Effector memory CD8-positive, alpha-beta T cell (primary cell): ENCODE data around the gene PPM1A.

Source experiments
- ATAC-seq: fragments of 150-1000 bp; cut with Tn5 transposase; replicated peaks from 2 replicates; pipeline ENCODE4 v1.10.0; 2021; ENCODE audit warnings: mild to moderate bottlenecking, moderate library complexity
- DNase-seq, 3 experiments: peaks; one replicate each; pipeline ENCODE4 v3.0.0; 2021
- H3K27ac Mint-ChIP-seq, 2 donors: one replicate each; pipeline ENCODE4 v1.8.0; 2022; ENCODE audit warnings: mild to moderate bottlenecking in 2 of 2, mixed read lengths in 2 of 2, moderate library complexity in 2 of 2
- H3K27me3 Mint-ChIP-seq, 2 donors: one replicate each; pipeline ENCODE4 v1.8.0; 2022; ENCODE audit warnings: mixed read lengths in 2 of 2
- H3K36me3 Mint-ChIP-seq: one replicate; pipeline ENCODE4 v1.8.0; 2022; ENCODE audit warnings: mild to moderate bottlenecking, moderate library complexity, mixed read lengths; ENCODE audit not compliant: insufficient read depth
- H3K4me1 Mint-ChIP-seq, 2 donors: one replicate each; pipeline ENCODE4 v1.8.0; 2022; ENCODE audit warnings: low read depth in 2 of 2, mixed read lengths in 2 of 2
- H3K4me3 Mint-ChIP-seq, 2 donors: one replicate each; pipeline ENCODE4 v1.8.0; 2022; ENCODE audit warnings: mild to moderate bottlenecking in 2 of 2, mixed read lengths in 2 of 2, moderate library complexity in 2 of 2
- H3K9me3 Mint-ChIP-seq, 2 donors: one replicate each; pipeline ENCODE4 v1.8.0; 2022; ENCODE audit warnings: mixed read lengths in 2 of 2

The PPM1A gene

DNA sequence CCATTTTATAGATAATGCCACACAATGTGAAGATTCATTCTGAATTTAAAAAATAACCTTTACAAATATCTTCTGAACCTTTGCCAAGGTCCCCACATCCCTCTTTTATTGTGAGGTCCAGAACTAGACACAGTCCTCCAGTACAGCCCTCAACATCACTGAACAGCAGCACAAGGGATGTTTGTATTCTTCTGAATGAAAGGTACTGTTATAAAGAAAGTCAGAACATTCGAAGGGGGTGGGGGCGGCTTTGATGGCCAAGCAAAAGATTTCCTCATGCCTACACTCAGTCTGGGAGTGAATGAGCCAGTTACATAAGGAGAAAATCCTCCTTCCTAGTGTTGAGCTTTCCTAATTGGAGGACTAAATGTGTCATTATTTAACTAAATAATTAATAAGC lies 77.3 kb downstream of the PPM1A start:
- Mint-ChIP-seq H3K9me3 (no peaks in the 10 kb centered on the region), H3K27ac (no peak overlapping the region), H3K4me1 (peaks cover 8 to 10% of the 10 kb centered on the region in 2 donors), H3K36me3 (peaks cover 6% of the 10 kb centered on the region), H3K27me3 (peaks cover 22 to 47% of the 10 kb centered on the region in 2 donors), H3K4me3 (no peak overlapping the region)
- DNase-seq (no peak), ATAC-seq (no peak)

DNA sequence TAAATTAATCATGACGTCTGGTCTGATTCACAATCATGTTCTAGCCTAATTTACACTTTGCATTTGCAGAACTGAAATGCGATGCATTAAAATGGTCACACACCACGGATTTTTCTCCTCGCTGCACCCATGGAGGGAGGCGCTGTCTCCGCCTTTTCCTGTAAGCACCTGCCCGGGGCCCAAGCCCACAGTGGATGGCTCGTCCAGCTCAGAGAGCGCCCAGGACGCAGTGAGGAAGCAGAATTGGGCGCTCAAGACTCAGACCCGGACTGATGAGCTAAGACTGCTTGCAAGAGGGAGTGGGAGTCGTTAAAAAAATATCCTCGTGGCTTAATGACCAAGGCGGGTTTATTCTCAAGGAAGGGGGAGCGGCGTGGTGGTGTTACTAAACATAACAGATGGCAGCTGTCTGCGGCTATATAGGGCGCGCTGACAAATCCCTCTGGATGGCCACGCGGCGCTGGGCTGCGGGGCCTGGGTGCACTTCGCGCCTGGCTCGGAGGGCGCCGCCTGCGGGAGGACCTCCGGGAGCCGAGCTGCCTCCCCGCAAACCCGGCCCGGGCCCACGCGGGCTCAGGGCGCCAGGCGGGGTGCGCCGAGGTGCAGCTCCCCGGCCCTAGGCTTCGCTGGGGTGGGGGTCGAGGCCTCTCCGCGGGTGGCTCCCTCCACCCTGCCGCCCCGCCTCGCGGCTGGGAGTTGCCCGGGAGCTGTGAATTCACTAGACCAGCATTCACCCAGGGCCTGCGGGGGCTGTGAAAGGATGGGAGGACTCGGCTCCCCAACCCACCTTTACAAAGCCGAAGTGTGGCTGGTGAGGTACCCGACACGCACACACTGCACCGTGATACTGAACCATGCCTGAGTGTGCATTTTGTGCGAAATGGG lies 78.7 kb downstream of the PPM1A start:
- Mint-ChIP-seq H3K4me3 (peak overlapping the region; percentile 70 to 88), H3K27me3 (peaks cover 26 to 47% of the 10 kb centered on the region in 2 donors), H3K36me3 (peaks cover 13% of the 10 kb centered on the region), H3K9me3 (no peaks in the 10 kb centered on the region), H3K27ac (no peak overlapping the region), H3K4me1 (peaks cover 15 to 16% of the 10 kb centered on the region in 2 donors)
- peak; percentile 24 for ATAC-seq
- peak in 1 of 3 experiments; percentile 8 for DNase-seq

- Mint-ChIP-seq H3K27me3 (peaks cover 35 to 50% of the 10 kb centered on the region in 2 donors), H3K4me3 (peak overlapping the region in 1 of 2 donors; percentile 30), H3K4me1 (peaks cover 15 to 16% of the 10 kb centered on the region in 2 donors), H3K9me3 (no peaks in the 10 kb centered on the region), H3K27ac (no peak overlapping the region), H3K36me3 (peaks cover 13% of the 10 kb centered on the region)
- no peak for ATAC-seq
- no peak for DNase-seq
Observed at GRCh38 chr14:60328583-60328982, 79.6 kb downstream of the PPM1A start.

- Mint-ChIP-seq H3K27me3 (peaks cover 41 to 55% of the 10 kb centered on the region in 2 donors), H3K27ac (no peak overlapping the region), H3K4me3 (no peak overlapping the region), H3K4me1 (peaks cover 15 to 16% of the 10 kb centered on the region in 2 donors), H3K9me3 (no peaks in the 10 kb centered on the region), H3K36me3 (peaks cover 13% of the 10 kb centered on the region)
- DNase-seq: no peak
- no peak for ATAC-seq
Observed at GRCh38 chr14:60329274-60329673, 80.3 kb downstream of the PPM1A start.

- H3K27ac Mint-ChIP-seq: peak overlapping the region; percentile 89 to 91
- H3K9me3 Mint-ChIP-seq: no peaks in the 10 kb centered on the region
- peaks cover 15 to 16% of the 10 kb centered on the region in 2 donors for H3K4me1 Mint-ChIP-seq
- ATAC-seq (peak; percentile 79), DNase-seq (peak; percentile 73 to 78 (median 77))
- peaks cover 13% of the 10 kb centered on the region for H3K36me3 Mint-ChIP-seq
- peaks cover 44 to 58% of the 10 kb centered on the region in 2 donors for H3K27me3 Mint-ChIP-seq
- H3K4me3 Mint-ChIP-seq: peak overlapping the region; percentile 89 to 94
Observed at GRCh38 chr14:60331201-60332045, 82.4 kb downstream of the PPM1A start.

DNA sequence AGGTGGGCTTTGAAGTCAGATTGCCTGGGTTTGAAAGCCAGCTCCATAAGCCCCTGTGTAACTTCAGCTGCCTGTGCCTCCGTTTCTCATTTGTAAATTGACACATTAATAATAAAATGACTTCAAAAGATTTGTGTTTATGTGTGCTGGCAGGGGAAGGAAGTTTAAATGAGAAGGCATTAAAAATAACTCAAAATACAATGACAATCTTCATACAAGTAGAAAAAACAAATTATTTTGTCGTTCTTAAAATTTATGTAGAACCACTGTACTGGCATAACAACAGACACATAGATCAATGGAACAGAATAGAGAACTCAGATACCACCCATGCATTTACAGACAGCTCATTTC lies 83.0 kb downstream of the PPM1A start:
- peak overlapping the region; percentile 89 to 94 for H3K4me3 Mint-ChIP-seq
- peaks cover 45 to 61% of the 10 kb centered on the region in 2 donors for H3K27me3 Mint-ChIP-seq
- H3K9me3 Mint-ChIP-seq: no peaks in the 10 kb centered on the region
- ATAC-seq (no peak), DNase-seq (no peak)
- peak overlapping the region; percentile 89 to 91 for H3K27ac Mint-ChIP-seq
- peaks cover 13% of the 10 kb centered on the region for H3K36me3 Mint-ChIP-seq
- peaks cover 15 to 16% of the 10 kb centered on the region in 2 donors for H3K4me1 Mint-ChIP-seq

DNA sequence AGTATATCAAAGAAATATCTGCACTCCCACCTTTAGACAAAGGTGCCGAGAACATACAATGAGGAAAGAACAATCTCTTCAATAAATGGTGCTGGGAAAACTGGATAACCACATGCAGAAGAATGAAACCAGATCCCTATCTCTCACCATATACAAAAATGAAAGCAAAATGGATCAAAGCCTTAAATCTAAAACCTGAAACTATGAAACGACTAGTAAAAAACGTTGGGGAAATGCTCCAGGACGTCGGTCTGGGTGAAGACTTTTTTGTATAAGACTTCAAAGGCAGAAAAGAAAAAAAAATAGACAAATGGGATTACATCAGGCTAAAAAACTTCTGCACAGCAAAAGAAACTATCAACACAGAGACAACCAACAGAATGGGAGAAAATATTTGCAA lies 83.8 kb downstream of the PPM1A start:
- H3K4me3 Mint-ChIP-seq: peak overlapping the region in 1 of 2 donors; percentile 94
- DNase-seq: no peak
- H3K36me3 Mint-ChIP-seq: peaks cover 13% of the 10 kb centered on the region

GRCh38 chr14:60339571-60339970 lies 90.5 kb downstream of the PPM1A start:
- H3K4me1 Mint-ChIP-seq: no peaks in the 10 kb centered on the region
- ATAC-seq: no peak
- H3K36me3 Mint-ChIP-seq: no peaks in the 10 kb centered on the region
- peaks cover 43 to 45% of the 10 kb centered on the region in 2 donors for H3K27me3 Mint-ChIP-seq
- no peak overlapping the region for H3K4me3 Mint-ChIP-seq
- no peak overlapping the region for H3K27ac Mint-ChIP-seq
- no peaks in the 10 kb centered on the region for H3K9me3 Mint-ChIP-seq
- no peak for DNase-seq

More for the DNA sequence above, 83.8 kb downstream of the PPM1A start:
- H3K9me3 Mint-ChIP-seq: no peaks in the 10 kb centered on the region
- peaks cover 47 to 61% of the 10 kb centered on the region in 2 donors for H3K27me3 Mint-ChIP-seq
- H3K4me1 Mint-ChIP-seq: peaks cover 11 to 12% of the 10 kb centered on the region in 2 donors
- H3K27ac Mint-ChIP-seq: no peak overlapping the region
- ATAC-seq: no peak

GRCh38 chr14:60343571-60344071 lies 94.6 kb downstream of the PPM1A start:
- no peak overlapping the region for H3K27ac Mint-ChIP-seq
- no peak overlapping the region for H3K4me3 Mint-ChIP-seq
- H3K27me3 Mint-ChIP-seq: peaks cover 10 to 16% of the 10 kb centered on the region in 2 donors
- ATAC-seq: no peak
- H3K9me3 Mint-ChIP-seq: no peaks in the 10 kb centered on the region
- peaks cover 3 to 11% of the 10 kb centered on the region in 2 donors for H3K4me1 Mint-ChIP-seq
- DNase-seq: no peak
- H3K36me3 Mint-ChIP-seq: no peaks in the 10 kb centered on the region

DNA sequence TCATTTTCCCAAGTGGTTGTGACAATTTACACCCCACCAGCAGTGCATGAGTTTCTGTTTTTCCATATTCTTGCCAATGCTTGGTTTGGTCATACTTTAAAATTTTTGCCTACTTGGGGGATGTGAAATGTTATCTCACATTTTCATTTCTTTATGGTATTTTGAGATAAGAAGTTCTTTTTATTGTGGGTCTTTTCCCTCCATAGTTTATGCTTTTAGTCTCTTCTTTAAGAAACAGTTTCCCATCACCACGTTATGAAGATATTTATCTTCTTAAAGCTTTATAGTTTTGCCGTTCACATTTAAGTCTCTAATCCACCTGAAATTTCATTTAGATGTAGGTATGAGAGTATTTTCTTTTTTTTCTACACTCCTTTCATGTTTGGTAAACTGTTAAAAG lies 95.7 kb downstream of the PPM1A start:
- ATAC-seq (no peak), DNase-seq (no peak)
- Mint-ChIP-seq H3K27ac (no peak overlapping the region), H3K4me1 (peaks cover 3 to 11% of the 10 kb centered on the region in 2 donors), H3K36me3 (no peaks in the 10 kb centered on the region), H3K4me3 (no peak overlapping the region), H3K9me3 (no peaks in the 10 kb centered on the region), H3K27me3 (peaks cover 6 to 14% of the 10 kb centered on the region in 2 donors)

DNA sequence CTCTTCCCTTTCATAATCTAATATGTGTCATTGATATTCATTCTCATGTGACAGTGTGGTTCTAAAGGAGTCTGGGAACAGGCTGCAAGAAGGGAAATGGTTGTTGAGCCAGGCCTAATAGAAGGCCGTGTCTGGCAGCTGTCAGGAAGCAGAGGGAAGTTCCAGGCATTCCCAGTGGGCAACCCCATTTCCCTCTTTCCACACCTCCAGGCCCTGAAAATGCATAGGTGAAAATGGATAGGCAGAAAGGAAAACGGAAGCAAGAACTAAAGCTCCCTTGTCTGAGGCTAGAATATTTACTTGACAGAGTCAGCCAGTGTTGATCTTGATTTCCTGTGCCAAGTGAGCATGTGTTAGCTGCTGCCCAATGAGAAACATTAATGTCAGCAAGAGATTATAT lies 97.7 kb downstream of the PPM1A start:
- DNase-seq (no peak), ATAC-seq (no peak)
- Mint-ChIP-seq H3K27me3 (peaks cover 0 to 11% of the 10 kb centered on the region in 2 donors), H3K4me1 (peaks cover 3 to 15% of the 10 kb centered on the region in 2 donors), H3K4me3 (no peak overlapping the region), H3K27ac (peak overlapping the region in 1 of 2 donors; percentile 41), H3K9me3 (no peaks in the 10 kb centered on the region), H3K36me3 (no peaks in the 10 kb centered on the region)

- no peak for DNase-seq
- H3K36me3 Mint-ChIP-seq: no peaks in the 10 kb centered on the region
- no peaks in the 10 kb centered on the region for H3K9me3 Mint-ChIP-seq
- ATAC-seq: no peak
- H3K27ac Mint-ChIP-seq: no peak overlapping the region
- no peak overlapping the region for H3K4me3 Mint-ChIP-seq
- H3K27me3 Mint-ChIP-seq: peaks cover 0 to 11% of the 10 kb centered on the region in 2 donors
- peaks cover 3 to 15% of the 10 kb centered on the region in 2 donors for H3K4me1 Mint-ChIP-seq
Observed at GRCh38 chr14:60348211-60348610, 99.2 kb downstream of the PPM1A start.
